A549 treated with AZD2906 at 1 μM for 4 hours (cell line): ENCODE measurements around the gene WFDC1. TPM values are rescaled to one million over a fixed set of nuclear protein-coding genes. Genes with fewer than 3 reads are reported as not detected.

ENCODE experiments used
- total RNA-seq: library from RNA; stranded (reverse); fragments of 200-300 nt; extraction: Qiagen RNA extraction; gene quantifications from 5 replicates; pipeline ENCODE4 v1.2.3, GENCODE V29; 2022

Gene WFDC1, protein sequence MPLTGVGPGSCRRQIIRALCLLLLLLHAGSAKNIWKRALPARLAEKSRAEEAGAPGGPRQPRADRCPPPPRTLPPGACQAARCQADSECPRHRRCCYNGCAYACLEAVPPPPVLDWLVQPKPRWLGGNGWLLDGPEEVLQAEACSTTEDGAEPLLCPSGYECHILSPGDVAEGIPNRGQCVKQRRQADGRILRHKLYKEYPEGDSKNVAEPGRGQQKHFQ
- total RNA-seq: 0.16 TPM in 1 of 5 replicates, not detected in the others

GRCh38 chr16:84294531-84295142 lies at the start of gene WFDC1:
Gene WFDC1, plus strand, starts transcription at chr16:84294878. Its CDS starts 94 bp downstream, at chr16:84294972.

GRCh38 chr16:84368308-84368996 lies 73.8 kb downstream of the WFDC1 start, which contains the start of gene ATP2C2:
Gene ATP2C2, plus strand, starts transcription at chr16:84368538. Its CDS starts 78 bp downstream, at chr16:84368616.

Other genes starting within 250 kb of the WFDC1 start
- gene MBTPS1, start 177.9 kb upstream of the WFDC1 start, total RNA-seq: 39.6 to 45.8 TPM (median 42.6 TPM) in 5 replicates
- gene HSDL1, start 149.7 kb upstream of the WFDC1 start, total RNA-seq: 17.5 to 19.9 TPM (median 17.8 TPM) in 5 replicates
- 0.21 to 0.48 TPM (median 0.34 TPM) in 5 replicates for gene DNAAF1, start 149.6 kb upstream of the WFDC1 start, total RNA-seq
- 20.2 to 32.4 TPM (median 29.6 TPM) in 5 replicates for gene TAF1C, start 107.8 kb upstream of the WFDC1 start, total RNA-seq
- 0.05 TPM in 1 of 5 replicates, not detected in the others for gene ADAD2, start 103.7 kb upstream of the WFDC1 start, total RNA-seq
- not detected in 5 replicates for gene KCNG4, start 54.9 kb upstream of the WFDC1 start, total RNA-seq
- 0.08 to 0.22 TPM (median 0.15 TPM) in 5 replicates for gene ATP2C2, start 73.7 kb downstream of the WFDC1 start, total RNA-seq
- 45.1 to 60.4 TPM (median 53.1 TPM) in 5 replicates for gene MEAK7, start 209.8 kb downstream of the WFDC1 start, total RNA-seq